K562 (cell line): ENCODE data around the gene PRDX2. TPM values are rescaled to one million over a fixed set of nuclear protein-coding genes. Genes with fewer than 3 reads are reported as not detected.

ENCODE experiments used
- CBX5 ChIP-seq: IDR thresholded peaks from 2 replicates; pipeline ENCODE4 v1.6.1; 2014; ENCODE audit warnings: low read depth, borderline replicate concordance
- E2F3 ChIP-seq: fragments of 250-450 bp; sonication (Bioruptor Pico); IDR thresholded peaks from 2 replicates; pipeline ENCODE4 v1.4.0; 2020; ENCODE audit warnings: mild to moderate bottlenecking
- EP400 ChIP-seq: fragments of 450-650 bp; IDR thresholded peaks from 2 replicates; pipeline ENCODE4 v1.6.1; 2017; ENCODE audit warnings: antibody characterized with exemption, mild to moderate bottlenecking, moderate library complexity
- ETV1 ChIP-seq: fragments of 450-650 bp; conservative IDR thresholded peaks from 2 replicates; pipeline ENCODE4 v1.6.1; 2016; ENCODE audit warnings: missing genetic modification characterization, control low read depth, low read depth, missing compliant biosample characterization
- FUS ChIP-seq: fragments of 200-400 bp; formaldehyde crosslinking; optimal IDR thresholded peaks from 2 replicates; pipeline ENCODE3; 2017; ENCODE audit warnings: low read depth, low read length
- HMGN3 ChIP-seq: IDR thresholded peaks from 2 replicates; pipeline ENCODE4 v1.6.1; 2011; ENCODE audit warnings: borderline replicate concordance, low read depth, mild to moderate bottlenecking, mixed read lengths, low read length; ENCODE audit not compliant: insufficient read length; ENCODE audit errors: extremely low read depth
- LEF1 ChIP-seq: fragments of 450-650 bp; IDR thresholded peaks from 2 replicates; pipeline ENCODE4 v1.6.1; 2016; ENCODE audit warnings: mild to moderate bottlenecking
- MIER1 ChIP-seq: fragments of 450-650 bp; IDR thresholded peaks from 2 replicates; pipeline ENCODE4 v1.6.1; 2016; ENCODE audit warnings: antibody characterized with exemption, mild to moderate bottlenecking, low read depth
- MNT ChIP-seq, 2 experiments: fragments of 450-650 bp; conservative IDR thresholded peaks; 2 replicates each; pipeline ENCODE4 v1.6.1; 2017; ENCODE audit warnings: mild to moderate bottlenecking in 2 of 2, moderate library complexity in 2 of 2
- PTRF ChIP-seq: fragments of 450-650 bp; IDR thresholded peaks from 2 replicates; pipeline ENCODE4 v1.6.1; 2016; ENCODE audit warnings: mild to moderate bottlenecking, missing genetic modification characterization, missing compliant biosample characterization
- SRSF3 ChIP-seq: fragments of 200-400 bp; formaldehyde crosslinking; IDR thresholded peaks from 2 replicates; pipeline ENCODE4 v1.6.1; 2016; ENCODE audit warnings: mild to moderate bottlenecking, low read length, moderate library complexity; ENCODE audit not compliant: insufficient read depth
- STAT6 ChIP-seq: sonication (generic); formaldehyde crosslinking; IDR thresholded peaks from 2 replicates; pipeline ENCODE4 v1.8.1; 2023; ENCODE audit warnings: mild to moderate bottlenecking, missing genetic modification reagents
- ZNF253 ChIP-seq: fragments of 250-450 bp; sonication (Bioruptor Pico); conservative IDR thresholded peaks from 2 replicates; pipeline ENCODE4 v1.6.1; 2021; ENCODE audit warnings: mild to moderate bottlenecking
- ZNF512 ChIP-seq: IDR thresholded peaks from 2 replicates; pipeline ENCODE4 v1.6.1; 2016; ENCODE audit warnings: missing genetic modification characterization, missing compliant biosample characterization
- ZNF561 ChIP-seq: fragments of 450-650 bp; formaldehyde crosslinking; conservative IDR thresholded peaks from 2 replicates; pipeline ENCODE4 v1.4.0; 2020; ENCODE audit warnings: mild to moderate bottlenecking, moderate library complexity
- ZNF707 ChIP-seq: fragments of 250-450 bp; sonication (Bioruptor Pico); conservative IDR thresholded peaks from 2 replicates; pipeline ENCODE4 v1.8.0; 2022; ENCODE audit warnings: inconsistent platforms, mild to moderate bottlenecking, moderate library complexity
- ZNF75A ChIP-seq: fragments of 450-650 bp; formaldehyde crosslinking; IDR thresholded peaks from 2 replicates; pipeline ENCODE4 v1.4.0; 2020; ENCODE audit warnings: mild to moderate bottlenecking
- ZNF76 ChIP-seq: fragments of 250-450 bp; sonication (Bioruptor Pico); IDR thresholded peaks from 2 replicates; pipeline ENCODE4 v1.4.0; 2020; ENCODE audit warnings: mild to moderate bottlenecking, moderate library complexity, borderline replicate concordance
- ZNF785 ChIP-seq: fragments of 250-450 bp; sonication (Bioruptor Pico); IDR thresholded peaks from 2 replicates; pipeline ENCODE4 v1.4.0; 2020; ENCODE audit warnings: mild to moderate bottlenecking
- ZNF79 ChIP-seq: fragments of 250-450 bp; sonication (Bioruptor Pico); IDR thresholded peaks from 2 replicates; pipeline ENCODE4 v1.4.0; 2020; ENCODE audit warnings: low read depth, mild to moderate bottlenecking, moderate library complexity
- polyA plus RNA-seq, 8 experiments: library from polyadenylated mRNA; depleted of rRNA in 4 of 8; stranded (reverse) in 5 of 8; unstranded in 3 of 8; fragments of >200 nt; fragmentation: Nextera tagmentation in 2 of 8; fragmentation: Illumina TruSeq in 1 of 8; extraction: Ambion mirVana in 2 of 8; extraction: Trizol in 1 of 8; gene quantifications; 2 replicates each; pipeline versions ENCODE4 v1.2.1 to v1.2.3, GENCODE V29; 2011 to 2014; ENCODE audit warnings: inconsistent platforms in 1 of 8, missing spikeins in 1 of 8
- total RNA-seq, 7 experiments: library from RNA; depleted of rRNA in 6 of 7; stranded (reverse); fragments of >200 nt in 6 of 7; fragmentation: Illumina TruSeq in 2 of 7; extraction: Trizol in 2 of 7; gene quantifications; 2 replicates each; pipeline versions ENCODE4 v1.2.1 to v1.2.3, GENCODE V29; 2011 to 2021; ENCODE audit warnings: low replicate concordance in 1 of 7
- TF ChIP-seq, protein P1 (sequence below): fragments of 250-450 bp; sonication (Bioruptor Pico); IDR thresholded peaks from 2 replicates; pipeline ENCODE4 v1.4.0; 2020

Gene PRDX2
- total and polyA plus RNA-seq, 9 of the 15 experiments (the other 6 are each of a cell fraction or from before 2014, with no cell fraction given): 206 to 1,183 (median 415) TPM

- TF ChIP-seq MNT (conservative IDR thresholded peaks at IDR 0.05) (peak in 1 of 2 experiments; percentile 64; a peak in 2 of 4 replicates), ZNF75A (CRISPR knock-in tag) (no peak), STAT6 (CRISPR knock-in tag) (no peak), ZNF785 (CRISPR knock-in tag) (peak; percentile 99), ZNF253 (no peak), ZNF79 (CRISPR knock-in tag) (no peak), EP400 (no peak), ZNF512 (tag) (no peak), ZNF561 (CRISPR knock-in tag) (no peak), FUS (no peak), ZNF76 (no peak), E2F3 (CRISPR knock-in tag) (no peak), HMGN3 (peak; percentile 19), ETV1 (tag) (no peak), CBX5 (peak; percentile 70; the same call in 1 of the 2 replicates), LEF1 (no peak), ZNF707 (CRISPR knock-in tag) (no peak), PTRF (tag) (no peak), MIER1 (no peak), SRSF3 (no peak)
- TF ChIP-seq, protein P1, sequence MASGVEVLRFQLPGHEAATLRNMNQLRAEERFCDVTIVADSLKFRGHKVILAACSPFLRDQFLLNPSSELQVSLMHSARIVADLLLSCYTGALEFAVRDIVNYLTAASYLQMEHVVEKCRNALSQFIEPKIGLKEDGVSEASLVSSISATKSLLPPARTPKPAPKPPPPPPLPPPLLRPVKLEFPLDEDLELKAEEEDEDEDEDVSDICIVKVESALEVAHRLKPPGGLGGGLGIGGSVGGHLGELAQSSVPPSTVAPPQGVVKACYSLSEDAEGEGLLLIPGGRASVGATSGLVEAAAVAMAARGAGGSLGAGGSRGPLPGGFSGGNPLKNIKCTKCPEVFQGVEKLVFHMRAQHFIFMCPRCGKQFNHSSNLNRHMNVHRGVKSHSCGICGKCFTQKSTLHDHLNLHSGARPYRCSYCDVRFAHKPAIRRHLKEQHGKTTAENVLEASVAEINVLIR (CRISPR knock-in tag): no peak
These were observed 45.8 kb upstream of the PRDX2 start (continued) for GRCh38 chr19:12847159-12848139.
